OCI-LY1 (cell line): Measurements from ENCODE around the gene SLC9C2.

Experiments used
- CTCF ChIP-seq: fragments of 200-600 bp; sonication (generic), shearing (Covaris generic); IDR thresholded peaks from 2 replicates; pipeline ENCODE4 v1.5.1; 2017; ENCODE audit warnings: mild to moderate bottlenecking, antibody characterized with exemption, low read length, moderate library complexity, mixed read lengths
- EZH2 ChIP-seq: fragments of 200-600 bp; sonication (generic), shearing (Covaris generic); IDR thresholded peaks from 2 replicates; pipeline ENCODE4 v1.8.0; 2017; ENCODE audit warnings: borderline replicate concordance, mixed run types, mild to moderate bottlenecking, antibody characterized with exemption, low read length, moderate library complexity, mixed read lengths

- no peak for TF ChIP-seq CTCF
- TF ChIP-seq EZH2, result no peak
Observed at GRCh38 chr1:173507847-173508209, 95.0 kb downstream of the SLC9C2 start.
